Measurements from ENCODE around the gene RNASE13. TPM values are rescaled to one million over a fixed set of nuclear protein-coding genes. Genes with fewer than 3 reads are reported as not detected.
A peak's percentile ranks its signal among the peaks of the same experiment; 100 is the strongest.

The RNASE13 gene
- polyA plus RNA-seq, 1 of the 3 experiments (the other 2 are of a cell fraction): not detected

DNA sequence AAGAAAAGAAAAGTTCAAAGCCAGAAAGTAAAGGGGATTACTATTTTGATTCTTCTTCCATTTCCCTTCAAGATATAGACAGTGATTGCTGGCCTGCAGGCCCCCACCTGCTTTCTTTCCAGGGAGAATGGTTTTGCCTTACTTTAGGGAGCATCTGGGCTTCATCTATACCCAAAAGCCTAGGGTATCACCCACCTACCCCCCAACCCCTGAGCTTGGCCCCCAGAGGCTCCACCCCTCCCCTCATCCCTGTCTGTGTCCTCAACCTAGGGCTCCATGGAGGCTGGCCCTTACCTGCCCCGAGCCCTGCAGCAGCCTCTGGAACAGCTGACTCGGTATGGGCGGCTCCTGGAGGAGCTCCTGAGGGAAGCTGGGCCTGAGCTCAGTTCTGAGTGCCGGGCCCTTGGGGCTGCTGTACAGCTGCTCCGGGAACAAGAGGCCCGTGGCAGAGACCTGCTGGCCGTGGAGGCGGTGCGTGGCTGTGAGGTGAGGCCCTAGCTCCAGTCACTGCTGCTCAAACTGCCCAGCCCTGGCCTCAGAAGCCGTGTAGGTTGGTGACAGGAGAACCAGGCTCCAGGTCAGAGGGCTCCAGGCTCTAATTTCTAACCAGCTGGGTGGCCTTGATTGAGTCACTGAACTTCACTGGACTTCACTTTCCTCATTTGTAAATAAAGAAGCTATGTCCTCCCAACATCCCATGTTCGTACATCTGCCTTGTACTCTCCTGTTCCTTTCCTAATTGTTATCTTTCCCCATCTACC lies 49.1 kb upstream of the RNASE13 start:
- peak; percentile 16 for DNase-seq
- ChIA-PET POLR2A (interaction anchor here (1.2 to 1.7 kb wide), 2 partner anchors 13 kb away, joined by 4 to 11 read pairs; no protein-coding TSS in a partner anchor), CTCF (interaction anchor here (0.7 to 8.6 kb wide), 7 partner anchors 11 to 69 kb away, joined by 3 to 68 read pairs (median 10); partner anchors contain the start of genes ARHGEF40 and ZNF219)
- Histone ChIP-seq H4K20me1 (ENCODE audit: insufficient read depth) (no peaks in the 10 kb centered on the region), H2AFZ (ENCODE audit: low read depth) (no peak overlapping the region), H3K27ac (ENCODE audit: low read depth in 2 of 2, low read length in 1 of 2) (peak overlapping the region in 1 of 2 experiments; percentile 6; a peak in 1 of 4 replicates), H3K9me3 (no peaks in the 10 kb centered on the region), H3K4me1 (ENCODE audit: control insufficient read depth in 1 of 2, insufficient read depth in 2 of 2, low read depth in 1 of 2, low read length in 1 of 2) (peaks cover 9 to 24% of the 10 kb centered on the region in 2 experiments; a peak in 3 of 4 replicates), H3K79me2 (ENCODE audit: insufficient read depth) (peaks cover 5% of the 10 kb centered on the region; the same call in 1 of the 2 replicates), H3K4me3 (ENCODE audit: low read depth in 2 of 2, low read length in 1 of 2) (no peak overlapping the region), H3K36me3 (replicated peaks in 1 of 2; ENCODE audit: control insufficient read depth in 1 of 2, insufficient read depth in 2 of 2, low read length in 1 of 2) (peaks cover 67 to 82% of the 10 kb centered on the region in 2 experiments), H3K9me2 (no peaks in the 10 kb centered on the region), H3K9ac (no peak overlapping the region), H3K27me3 (ENCODE audit: insufficient read depth) (no peaks in the 10 kb centered on the region), H3K4me2 (no peak overlapping the region), H3F3A (replicated peaks; ENCODE audit: insufficient read depth) (peaks cover 37% of the 10 kb centered on the region)
- TF ChIP-seq MXI1 (IDR thresholded peaks at IDR 0.05; ENCODE audit: low read depth, low read length) (no peak), EP300 (IDR thresholded peaks at IDR 0.05; ENCODE audit: borderline replicate concordance in 1 of 2, low read depth in 1 of 2, low read length in 1 of 2) (no peak), POLR2AphosphoS5 (IDR thresholded peaks at IDR 0.05; ENCODE audit: low read depth, low read length) (no peak), FOSL2 (IDR thresholded peaks at IDR 0.05; ENCODE audit: borderline replicate concordance, low read depth) (no peak), YY1 (IDR thresholded peaks at IDR 0.05; ENCODE audit: low read depth) (no peak), RAD21 (IDR thresholded peaks at IDR 0.05; ENCODE audit: low read length) (no peak), SIN3A (IDR thresholded peaks at IDR 0.05; ENCODE audit: borderline replicate concordance, low read depth, low read length) (no peak)
- TF ChIP-seq, protein P1, sequence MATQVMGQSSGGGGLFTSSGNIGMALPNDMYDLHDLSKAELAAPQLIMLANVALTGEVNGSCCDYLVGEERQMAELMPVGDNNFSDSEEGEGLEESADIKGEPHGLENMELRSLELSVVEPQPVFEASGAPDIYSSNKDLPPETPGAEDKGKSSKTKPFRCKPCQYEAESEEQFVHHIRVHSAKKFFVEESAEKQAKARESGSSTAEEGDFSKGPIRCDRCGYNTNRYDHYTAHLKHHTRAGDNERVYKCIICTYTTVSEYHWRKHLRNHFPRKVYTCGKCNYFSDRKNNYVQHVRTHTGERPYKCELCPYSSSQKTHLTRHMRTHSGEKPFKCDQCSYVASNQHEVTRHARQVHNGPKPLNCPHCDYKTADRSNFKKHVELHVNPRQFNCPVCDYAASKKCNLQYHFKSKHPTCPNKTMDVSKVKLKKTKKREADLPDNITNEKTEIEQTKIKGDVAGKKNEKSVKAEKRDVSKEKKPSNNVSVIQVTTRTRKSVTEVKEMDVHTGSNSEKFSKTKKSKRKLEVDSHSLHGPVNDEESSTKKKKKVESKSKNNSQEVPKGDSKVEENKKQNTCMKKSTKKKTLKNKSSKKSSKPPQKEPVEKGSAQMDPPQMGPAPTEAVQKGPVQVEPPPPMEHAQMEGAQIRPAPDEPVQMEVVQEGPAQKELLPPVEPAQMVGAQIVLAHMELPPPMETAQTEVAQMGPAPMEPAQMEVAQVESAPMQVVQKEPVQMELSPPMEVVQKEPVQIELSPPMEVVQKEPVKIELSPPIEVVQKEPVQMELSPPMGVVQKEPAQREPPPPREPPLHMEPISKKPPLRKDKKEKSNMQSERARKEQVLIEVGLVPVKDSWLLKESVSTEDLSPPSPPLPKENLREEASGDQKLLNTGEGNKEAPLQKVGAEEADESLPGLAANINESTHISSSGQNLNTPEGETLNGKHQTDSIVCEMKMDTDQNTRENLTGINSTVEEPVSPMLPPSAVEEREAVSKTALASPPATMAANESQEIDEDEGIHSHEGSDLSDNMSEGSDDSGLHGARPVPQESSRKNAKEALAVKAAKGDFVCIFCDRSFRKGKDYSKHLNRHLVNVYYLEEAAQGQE (IDR thresholded peaks at IDR 0.05; ENCODE audit: low read depth, low read length): no peak
- TF ChIP-seq, protein P2, sequence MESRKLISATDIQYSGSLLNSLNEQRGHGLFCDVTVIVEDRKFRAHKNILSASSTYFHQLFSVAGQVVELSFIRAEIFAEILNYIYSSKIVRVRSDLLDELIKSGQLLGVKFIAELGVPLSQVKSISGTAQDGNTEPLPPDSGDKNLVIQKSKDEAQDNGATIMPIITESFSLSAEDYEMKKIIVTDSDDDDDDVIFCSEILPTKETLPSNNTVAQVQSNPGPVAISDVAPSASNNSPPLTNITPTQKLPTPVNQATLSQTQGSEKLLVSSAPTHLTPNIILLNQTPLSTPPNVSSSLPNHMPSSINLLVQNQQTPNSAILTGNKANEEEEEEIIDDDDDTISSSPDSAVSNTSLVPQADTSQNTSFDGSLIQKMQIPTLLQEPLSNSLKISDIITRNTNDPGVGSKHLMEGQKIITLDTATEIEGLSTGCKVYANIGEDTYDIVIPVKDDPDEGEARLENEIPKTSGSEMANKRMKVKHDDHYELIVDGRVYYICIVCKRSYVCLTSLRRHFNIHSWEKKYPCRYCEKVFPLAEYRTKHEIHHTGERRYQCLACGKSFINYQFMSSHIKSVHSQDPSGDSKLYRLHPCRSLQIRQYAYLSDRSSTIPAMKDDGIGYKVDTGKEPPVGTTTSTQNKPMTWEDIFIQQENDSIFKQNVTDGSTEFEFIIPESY (IDR thresholded peaks at IDR 0.05; ENCODE audit: borderline replicate concordance, low read depth): no peak
- 99% methylated on average over 3 of the region's 11 CpGs for WGBS (ENCODE audit: low lambda C conversion rate)
